GM19239 (cell line): ENCODE results near the gene HSPE1.
"Not testable (repeated sequence)": the region's sequence is repeated elsewhere in the genome, so short reads cannot be mapped to it uniquely, and the experiment has no call there.

ENCODE experiments used
- DNase-seq: peaks from one replicate; pipeline ENCODE4 v3.0.0; 2011; ENCODE audit warnings: low spot score; ENCODE audit not compliant: insufficient read length
- FAIRE-seq: peaks from 2 replicates; lab custom pipeline; 2011; peaks lifted over from hg19 to GRCh38; lab: Jason Lieb, UNC

Gene HSPE1

GRCh38 chr2:197499594-197500502 is at the start of gene HSPE1, which contains the start of gene HSPD1:
TSS of gene HSPE1 (plus strand) at chr2:197500379. CDS start at chr2:197500437, 58 bp downstream.
TSS of gene HSPD1 (minus strand) at chr2:197499840. CDS start at chr2:197498848, 992 bp downstream.
- DNase-seq (peak; percentile 71), FAIRE-seq (peak; percentile 94)

- FAIRE-seq (no peak), DNase-seq (no peak)
Measured at GRCh38 chr2:197450465-197450864, 49.7 kb upstream of the HSPE1 start.

- not testable (repeated sequence) for FAIRE-seq, DNase-seq
Measured at GRCh38 chr2:197450935-197451358, 49.2 kb upstream of the HSPE1 start.

- DNase-seq (no peak), FAIRE-seq (no peak)
Measured at GRCh38 chr2:197452754-197453122, 47.4 kb upstream of the HSPE1 start.

GRCh38 chr2:197453123-197453913 is 46.9 kb upstream of the HSPE1 start, which contains the start of gene COQ10B:
TSS of gene COQ10B (plus strand) at chr2:197453552. CDS start at chr2:197453561, 9 bp downstream.
- peak; percentile 96 for FAIRE-seq
- peak; percentile 95 for DNase-seq

GRCh38 chr2:197453914-197454398 is 46.2 kb upstream of the HSPE1 start:
- FAIRE-seq (no peak), DNase-seq (peak; percentile 44)

GRCh38 chr2:197454923-197455322 is 45.3 kb upstream of the HSPE1 start:
- DNase-seq (no peak), FAIRE-seq (no peak)

- FAIRE-seq (no peak), DNase-seq (no peak)
Measured at GRCh38 chr2:197455428-197455827, 44.8 kb upstream of the HSPE1 start.

- FAIRE-seq, result no peak
- DNase-seq, result no peak
Measured at GRCh38 chr2:197460649-197461048, 39.5 kb upstream of the HSPE1 start.

GRCh38 chr2:197461057-197461456 is 39.1 kb upstream of the HSPE1 start:
- DNase-seq (no peak), FAIRE-seq (peak; percentile 37)

- no peak for FAIRE-seq
- DNase-seq, result no peak
Measured at GRCh38 chr2:197464175-197464574, 36.0 kb upstream of the HSPE1 start.

GRCh38 chr2:197472166-197472565 is 28.0 kb upstream of the HSPE1 start:
- DNase-seq (no peak), FAIRE-seq (no peak)

- no peak for FAIRE-seq
- no peak for DNase-seq
Measured at GRCh38 chr2:197477797-197478196, 22.4 kb upstream of the HSPE1 start.

GRCh38 chr2:197480165-197481036 is 19.8 kb upstream of the HSPE1 start:
- no peak for FAIRE-seq
- no peak for DNase-seq

- not testable (repeated sequence) for DNase-seq, FAIRE-seq
Measured at GRCh38 chr2:197484248-197484647, 15.9 kb upstream of the HSPE1 start.

- no peak for FAIRE-seq
- no peak for DNase-seq
Measured at GRCh38 chr2:197486175-197486574, 14.0 kb upstream of the HSPE1 start.

GRCh38 chr2:197487385-197487784 is 12.8 kb upstream of the HSPE1 start:
- FAIRE-seq (no peak), DNase-seq (no peak)

- FAIRE-seq (no peak), DNase-seq (no peak)
Measured at GRCh38 chr2:197495433-197496134, 4.6 kb upstream of the HSPE1 start.

GRCh38 chr2:197496695-197497094 is 3.5 kb upstream of the HSPE1 start:
- DNase-seq, result no peak
- no peak for FAIRE-seq
